Stimulated activated naive B cell treated with anti-CD40 and anti-IgM and Interleukin-4, amounts not matched to agents 10 μg/mL and 1 μg/mL and 100 μg/mL, for 72 hours (primary cell): Measurements from ENCODE around the gene BLCAP.

Experiments used
- ATAC-seq, 2 donors: fragments of 150-1000 bp; cut with Tn5 transposase; replicated peaks; 2 replicates each; pipeline ENCODE4 v1.10.0; 2021; ENCODE audit warnings: moderate library complexity in 1 of 2
- DNase-seq: peaks from one replicate; pipeline ENCODE4 v3.0.0; 2021
- H3K27ac Mint-ChIP-seq: one replicate; pipeline ENCODE4 v1.8.0; 2022; ENCODE audit warnings: mild to moderate bottlenecking, mixed read lengths
- H3K27me3 Mint-ChIP-seq, 2 donors: one replicate each; pipeline ENCODE4 v1.8.0; 2022; ENCODE audit warnings: mixed read lengths in 2 of 2
- H3K36me3 Mint-ChIP-seq, 2 donors: one replicate each; pipeline ENCODE4 v1.8.0; 2022; ENCODE audit warnings: mixed read lengths in 2 of 2, mild to moderate bottlenecking in 1 of 2
- H3K4me1 Mint-ChIP-seq, 2 donors: one replicate each; pipeline ENCODE4 v1.8.0; 2022; ENCODE audit warnings: mixed read lengths in 2 of 2, mild to moderate bottlenecking in 1 of 2
- H3K4me3 Mint-ChIP-seq, 2 donors: one replicate each; pipeline ENCODE4 v1.8.0; 2022; ENCODE audit warnings: mild to moderate bottlenecking in 2 of 2, mixed read lengths in 2 of 2, moderate library complexity in 1 of 2
- H3K9me3 Mint-ChIP-seq, 2 donors: one replicate each; pipeline ENCODE4 v1.8.0; 2022; ENCODE audit warnings: mixed read lengths in 2 of 2, mild to moderate bottlenecking in 1 of 2

BLCAP gene

DNA sequence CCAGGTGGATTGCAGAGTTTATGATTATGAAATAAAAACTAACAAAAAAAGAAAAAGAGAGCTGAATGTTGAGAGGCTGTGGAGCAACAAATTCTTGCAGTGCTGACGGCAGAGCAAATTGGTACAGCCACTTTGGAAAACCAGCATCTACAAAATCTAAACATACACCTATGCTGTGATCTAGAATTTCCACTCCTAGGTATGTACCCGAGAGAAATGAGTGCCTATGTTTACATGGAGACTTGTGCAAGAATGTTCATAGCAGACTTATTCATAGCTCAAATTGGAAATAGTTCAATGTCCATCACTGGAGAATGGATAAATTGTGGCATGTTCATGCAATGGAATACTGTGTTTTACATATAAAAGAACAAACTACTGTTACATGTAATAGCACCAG is 3.0 kb upstream of the BLCAP start:
- no peak for ATAC-seq
- Mint-ChIP-seq H3K4me1 (peaks cover 30 to 40% of the 10 kb centered on the region in 2 donors), H3K9me3 (no peaks in the 10 kb centered on the region), H3K36me3 (no peaks in the 10 kb centered on the region), H3K4me3 (no peak overlapping the region), H3K27ac (no peak overlapping the region), H3K27me3 (peaks cover 0 to 4% of the 10 kb centered on the region in 2 donors)
- no peak for DNase-seq

DNA sequence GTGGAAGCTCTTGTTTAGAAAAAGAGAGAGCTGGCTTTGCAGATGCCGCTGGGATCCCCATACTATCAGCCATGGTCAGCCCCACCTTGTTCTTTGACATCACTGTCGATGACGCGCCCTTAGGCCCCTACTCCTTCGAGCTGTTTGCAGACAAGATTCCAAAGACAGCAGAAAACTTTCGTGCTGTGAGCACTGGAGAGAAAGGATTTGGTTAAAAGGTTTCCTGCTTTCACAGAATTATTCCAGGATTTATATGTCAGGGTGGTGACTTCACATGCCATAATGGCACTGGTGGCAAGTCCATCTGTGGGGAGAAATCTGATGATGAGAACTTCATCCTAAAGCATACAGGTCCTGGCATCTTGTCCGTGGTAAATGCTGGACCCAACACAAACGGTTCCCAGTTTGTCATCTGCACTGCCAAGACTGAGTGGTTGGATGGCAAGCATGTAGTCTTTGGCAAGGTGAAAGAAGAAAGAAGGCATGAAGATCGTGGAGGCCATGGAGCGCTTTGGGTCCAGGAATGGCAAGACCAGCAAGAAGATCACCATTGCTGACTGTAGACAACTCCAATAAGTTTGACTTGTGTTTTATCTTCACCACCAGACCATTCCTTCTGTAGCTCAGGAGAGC is 2.4 kb upstream of the BLCAP start:
- Mint-ChIP-seq H3K27me3 (peaks cover 0 to 4% of the 10 kb centered on the region in 2 donors), H3K36me3 (no peaks in the 10 kb centered on the region), H3K9me3 (no peaks in the 10 kb centered on the region), H3K27ac (peak overlapping the region; percentile 14), H3K4me1 (peaks cover 29 to 40% of the 10 kb centered on the region in 2 donors), H3K4me3 (no peak overlapping the region)
- no peak for ATAC-seq
- DNase-seq: no peak

DNA sequence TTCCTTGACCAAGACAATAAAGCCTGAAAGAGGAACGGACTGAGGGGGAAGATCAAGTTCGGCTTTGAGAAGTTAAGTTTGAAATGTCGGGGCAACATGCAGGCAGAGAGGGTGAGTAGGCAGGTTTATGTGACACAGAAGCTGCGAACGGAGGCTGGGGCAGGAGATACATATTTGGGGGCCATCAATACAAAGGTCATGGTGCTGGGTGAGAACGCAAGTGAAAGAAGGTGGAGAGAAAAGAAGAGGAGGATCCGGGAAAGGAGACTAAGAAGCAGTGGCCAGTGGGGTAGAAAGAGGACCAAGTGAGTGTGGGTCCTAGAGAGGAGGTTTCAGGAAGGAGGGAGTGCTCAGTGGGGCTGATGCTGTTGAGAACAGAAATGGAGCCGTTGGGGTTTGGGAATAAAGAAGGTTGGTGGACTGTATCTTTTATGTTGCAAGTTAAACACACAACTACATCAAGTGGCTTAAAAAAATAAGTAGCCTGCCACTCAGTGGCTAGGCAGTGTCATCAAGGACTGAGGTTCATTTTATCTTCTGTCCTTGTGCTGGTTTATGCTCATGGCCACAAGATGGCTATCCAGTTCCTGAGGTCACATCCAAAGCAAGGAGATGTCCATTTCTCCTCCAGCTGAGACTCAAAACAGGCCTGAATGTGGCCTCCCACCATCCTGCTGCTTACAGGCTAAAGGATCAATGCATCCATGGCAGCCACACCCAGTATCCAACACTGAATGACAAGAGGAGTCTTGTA is 1.7 kb upstream of the BLCAP start:
- DNase-seq: no peak
- Mint-ChIP-seq H3K27me3 (peaks cover 0 to 4% of the 10 kb centered on the region in 2 donors), H3K27ac (no peak overlapping the region), H3K36me3 (peaks cover 0 to 3% of the 10 kb centered on the region in 2 donors), H3K4me1 (peaks cover 29 to 40% of the 10 kb centered on the region in 2 donors), H3K9me3 (no peaks in the 10 kb centered on the region), H3K4me3 (no peak overlapping the region)
- no peak for ATAC-seq

DNA sequence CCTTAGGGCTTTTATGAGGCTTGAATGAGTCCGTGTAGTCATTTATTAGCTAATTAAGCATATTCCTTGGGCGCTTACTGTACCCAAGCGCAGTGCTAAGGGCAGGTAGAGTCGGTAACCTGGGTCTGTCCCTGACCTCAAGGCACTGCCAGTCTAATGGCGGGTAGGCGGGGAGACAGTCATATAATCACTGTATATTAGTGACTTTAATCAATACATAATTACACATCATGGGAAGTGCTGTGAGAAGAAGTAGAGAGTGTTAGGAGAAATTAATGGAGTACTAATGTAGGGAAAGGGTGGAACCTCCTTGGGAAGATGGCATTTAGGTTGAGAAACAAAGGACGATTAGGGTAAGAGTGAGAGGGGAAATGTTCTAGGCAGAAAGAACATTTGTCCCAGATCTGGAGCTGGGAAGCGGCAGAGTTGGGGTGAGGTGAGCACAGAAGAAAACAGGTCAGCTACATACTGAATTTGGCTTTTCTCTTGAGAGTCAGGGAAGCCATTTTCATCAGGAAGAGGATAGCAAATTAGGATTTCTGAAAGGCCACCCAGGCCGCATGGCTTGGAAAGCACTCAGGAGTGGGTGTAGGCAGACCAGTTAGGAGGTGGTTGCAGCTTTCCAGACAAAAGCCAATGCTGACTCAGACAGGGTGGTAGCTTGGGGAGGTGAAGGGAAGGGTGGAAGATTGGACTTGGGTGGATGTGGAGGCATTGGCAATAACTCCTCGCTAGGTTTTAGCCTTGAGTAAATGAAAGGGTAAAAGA is 954 bp upstream of the BLCAP start:
- peak overlapping the region; percentile 100 for H3K27ac Mint-ChIP-seq
- no peaks in the 10 kb centered on the region for H3K9me3 Mint-ChIP-seq
- H3K27me3 Mint-ChIP-seq: peaks cover 0 to 4% of the 10 kb centered on the region in 2 donors
- ATAC-seq (peak; percentile 12 to 23), DNase-seq (no peak)
- H3K36me3 Mint-ChIP-seq: peaks cover 0 to 6% of the 10 kb centered on the region in 2 donors
- H3K4me3 Mint-ChIP-seq: peak overlapping the region; percentile 93 to 96
- peaks cover 30 to 44% of the 10 kb centered on the region in 2 donors for H3K4me1 Mint-ChIP-seq

DNA sequence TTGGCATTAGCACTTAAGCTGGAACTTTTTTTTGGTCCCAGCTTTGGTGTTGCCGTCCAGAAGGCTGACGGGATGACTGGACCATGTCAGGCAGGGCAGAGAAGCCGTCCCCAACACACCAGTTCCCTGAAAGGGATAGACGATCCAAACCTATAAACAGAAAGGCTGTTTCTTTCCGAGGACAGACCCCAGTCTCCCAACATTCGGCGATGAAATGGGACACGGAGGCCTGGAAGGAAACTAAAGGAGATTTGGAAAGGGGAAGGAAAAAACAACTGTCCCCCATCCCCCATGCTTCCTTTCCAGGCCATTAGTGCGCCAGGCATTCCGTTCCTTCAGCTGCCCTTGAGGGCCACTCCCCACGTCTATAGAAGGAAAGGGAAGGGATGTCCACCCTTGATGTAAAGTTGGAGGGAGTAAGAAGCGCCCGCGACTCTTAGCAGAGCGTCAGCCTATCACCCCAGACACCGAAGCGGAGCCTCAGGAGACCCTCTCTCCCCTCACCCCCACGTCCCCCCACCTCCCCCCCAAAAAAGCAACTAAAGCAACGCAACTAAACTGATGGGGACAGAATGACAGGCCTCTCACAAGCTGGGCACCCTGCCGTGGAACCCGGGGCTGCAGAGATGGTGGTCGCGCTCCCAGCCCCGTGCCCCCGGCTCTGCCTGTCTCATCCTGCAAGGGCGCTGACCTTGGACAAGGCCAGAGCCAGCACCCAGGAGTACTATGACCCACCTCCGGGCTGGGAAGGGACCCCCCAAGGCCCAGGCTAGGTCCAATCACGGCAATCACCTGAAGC is 638 bp downstream of the BLCAP start:
- Mint-ChIP-seq H3K4me3 (peak overlapping the region; percentile 93 to 96), H3K27ac (peak overlapping the region; percentile 100), H3K36me3 (peaks cover 0 to 14% of the 10 kb centered on the region in 2 donors), H3K27me3 (peaks cover 0 to 1% of the 10 kb centered on the region in 2 donors), H3K9me3 (no peaks in the 10 kb centered on the region), H3K4me1 (peaks cover 38 to 54% of the 10 kb centered on the region in 2 donors)
- ATAC-seq (no peak), DNase-seq (no peak)

DNA sequence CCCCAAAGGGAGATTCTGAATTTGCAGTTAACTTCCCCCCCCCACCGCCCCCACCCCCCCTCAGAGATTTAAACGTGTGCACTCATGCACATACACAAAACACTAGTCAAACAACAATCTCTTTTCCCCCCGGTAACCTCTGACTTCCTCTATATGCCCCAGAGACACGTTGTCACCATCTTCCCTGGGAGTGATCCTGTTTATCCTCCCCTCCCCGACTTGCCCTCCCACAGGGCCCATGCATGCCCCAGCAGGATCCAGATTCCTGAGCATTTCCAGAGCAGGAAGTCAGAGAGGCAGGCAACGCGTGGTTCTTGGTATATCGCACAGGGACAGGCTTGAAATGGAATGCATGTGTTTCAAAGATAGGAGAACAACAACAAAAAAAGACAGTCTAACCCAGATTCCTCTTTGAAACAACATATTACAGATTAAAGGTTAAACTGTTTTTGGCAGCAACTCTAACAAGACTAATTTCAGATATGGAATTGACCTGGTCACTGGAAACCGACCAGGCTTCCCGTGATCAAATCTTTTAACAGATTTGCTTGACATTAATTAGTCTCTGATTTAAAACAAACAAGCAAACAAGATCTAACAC is 1.3 kb downstream of the BLCAP start:
- ATAC-seq (no peak), DNase-seq (no peak)
- Mint-ChIP-seq H3K27me3 (no peaks in the 10 kb centered on the region), H3K4me3 (peak overlapping the region; percentile 93 to 96), H3K27ac (peak overlapping the region; percentile 100), H3K9me3 (no peaks in the 10 kb centered on the region), H3K4me1 (peaks cover 39 to 60% of the 10 kb centered on the region in 2 donors), H3K36me3 (peaks cover 6 to 20% of the 10 kb centered on the region in 2 donors)

DNA sequence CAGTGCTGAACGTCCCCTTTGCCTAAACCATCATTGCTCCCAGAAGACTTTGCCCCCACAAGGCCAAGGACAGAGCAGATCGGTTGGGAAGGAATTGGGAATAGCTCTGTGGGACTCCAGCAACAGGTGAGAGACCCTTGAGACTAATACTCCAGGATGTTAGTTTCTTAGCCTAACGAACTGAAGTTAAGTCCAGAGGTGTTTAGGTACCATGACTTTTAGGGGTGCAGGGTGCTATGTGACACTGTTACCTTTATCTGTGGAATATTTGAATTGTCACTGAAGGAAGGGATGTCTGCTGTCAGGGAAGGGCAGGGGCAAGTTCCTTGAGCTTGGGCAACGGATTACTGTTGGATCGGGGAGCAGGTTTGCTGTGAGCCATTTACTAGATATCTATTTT is 1.9 kb downstream of the BLCAP start:
- no peaks in the 10 kb centered on the region for H3K27me3 Mint-ChIP-seq
- DNase-seq (no peak), ATAC-seq (no peak)
- H3K4me1 Mint-ChIP-seq: peaks cover 39 to 63% of the 10 kb centered on the region in 2 donors
- H3K9me3 Mint-ChIP-seq: no peaks in the 10 kb centered on the region
- H3K36me3 Mint-ChIP-seq: peaks cover 8 to 20% of the 10 kb centered on the region in 2 donors
- H3K4me3 Mint-ChIP-seq: peak overlapping the region; percentile 93 to 96
- H3K27ac Mint-ChIP-seq: no peak overlapping the region

DNA sequence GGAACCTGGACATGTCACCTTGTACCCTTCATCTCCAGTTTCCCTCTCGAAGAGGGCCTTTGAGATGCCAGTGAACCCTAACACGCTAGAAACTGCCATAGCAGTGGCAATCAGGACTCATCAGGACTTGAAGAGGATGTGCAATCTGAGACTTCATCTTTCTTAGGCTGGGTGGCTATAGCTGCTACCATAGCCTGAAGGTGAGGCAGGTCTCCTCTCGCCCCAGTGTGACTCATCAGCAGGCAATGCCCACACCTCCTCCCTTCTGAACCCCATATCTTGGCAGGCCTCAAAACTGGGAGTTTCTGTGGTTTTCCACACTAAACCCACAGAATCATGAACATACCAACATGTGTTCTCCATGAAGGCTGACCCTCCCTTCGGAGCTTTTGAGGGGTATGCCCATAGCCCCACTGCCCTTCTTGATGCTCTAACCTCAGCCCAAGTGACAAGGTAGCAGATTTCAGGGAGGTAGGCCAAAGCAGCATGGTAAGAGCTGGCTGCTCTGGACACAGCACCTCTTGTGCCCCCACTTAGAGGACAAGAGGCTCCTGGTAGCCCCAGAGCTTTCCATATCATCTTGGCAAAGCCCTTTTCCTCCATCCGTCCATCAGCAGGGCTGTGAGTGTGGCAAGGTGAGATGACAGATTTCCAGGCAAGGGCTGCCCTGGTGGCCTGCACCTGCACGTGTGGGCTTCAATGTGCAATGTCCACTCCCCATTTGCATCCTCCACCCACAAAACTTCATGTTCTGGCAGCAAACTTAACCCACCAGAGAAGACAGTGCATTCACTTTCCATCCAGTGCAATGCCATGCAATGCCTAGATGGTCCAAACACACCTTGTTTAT is 2.6 kb downstream of the BLCAP start:
- peaks cover 13 to 27% of the 10 kb centered on the region in 2 donors for H3K36me3 Mint-ChIP-seq
- no peak for ATAC-seq
- no peak for DNase-seq
- no peaks in the 10 kb centered on the region for H3K27me3 Mint-ChIP-seq
- H3K9me3 Mint-ChIP-seq: no peaks in the 10 kb centered on the region
- peak overlapping the region; percentile 31 to 93 for H3K4me3 Mint-ChIP-seq
- peak overlapping the region; percentile 37 for H3K27ac Mint-ChIP-seq
- H3K4me1 Mint-ChIP-seq: peaks cover 44 to 70% of the 10 kb centered on the region in 2 donors

DNA sequence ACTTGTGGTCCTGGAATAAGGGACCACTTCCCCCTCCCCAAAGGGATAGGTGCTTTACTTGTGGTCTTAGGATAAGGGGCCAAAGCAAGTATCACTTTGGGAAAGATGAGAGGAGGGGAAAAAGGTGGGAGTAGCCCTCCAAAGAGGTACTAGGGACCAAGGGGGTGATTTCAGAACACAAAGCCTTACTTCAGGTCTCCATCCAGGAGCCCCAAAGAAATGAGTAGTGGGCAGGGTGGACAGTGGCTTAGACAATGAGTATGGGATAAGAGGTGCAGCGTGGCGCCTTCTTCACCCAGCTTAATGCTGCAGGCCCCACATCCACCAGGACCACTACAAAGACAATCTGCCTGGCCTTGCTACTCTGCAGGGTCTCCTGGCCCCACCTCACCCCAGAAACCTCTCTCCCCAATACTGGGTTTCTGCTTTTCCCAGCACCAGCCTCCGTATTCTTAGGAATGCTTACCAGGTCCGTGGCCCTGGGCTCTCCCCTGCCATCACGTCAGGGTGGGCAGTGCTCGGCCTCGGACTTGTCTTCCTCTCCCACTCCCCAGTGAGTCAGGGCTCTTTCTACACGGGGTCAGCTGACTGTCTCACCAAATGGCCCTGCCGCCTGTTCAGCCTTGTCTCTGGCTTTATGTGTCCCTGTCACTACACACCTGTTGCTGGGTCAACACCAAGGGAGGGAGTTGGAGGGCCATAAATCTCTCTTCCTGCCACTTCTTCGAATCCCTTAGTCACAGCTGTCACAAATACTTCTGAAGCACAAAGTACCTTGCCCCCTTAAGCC is 3.6 kb downstream of the BLCAP start:
- peak overlapping the region; percentile 37 for H3K27ac Mint-ChIP-seq
- H3K27me3 Mint-ChIP-seq: no peaks in the 10 kb centered on the region
- DNase-seq (no peak), ATAC-seq (no peak)
- H3K9me3 Mint-ChIP-seq: no peaks in the 10 kb centered on the region
- no peak overlapping the region for H3K4me3 Mint-ChIP-seq
- H3K36me3 Mint-ChIP-seq: peaks cover 15 to 33% of the 10 kb centered on the region in 2 donors
- peaks cover 44 to 74% of the 10 kb centered on the region in 2 donors for H3K4me1 Mint-ChIP-seq

DNA sequence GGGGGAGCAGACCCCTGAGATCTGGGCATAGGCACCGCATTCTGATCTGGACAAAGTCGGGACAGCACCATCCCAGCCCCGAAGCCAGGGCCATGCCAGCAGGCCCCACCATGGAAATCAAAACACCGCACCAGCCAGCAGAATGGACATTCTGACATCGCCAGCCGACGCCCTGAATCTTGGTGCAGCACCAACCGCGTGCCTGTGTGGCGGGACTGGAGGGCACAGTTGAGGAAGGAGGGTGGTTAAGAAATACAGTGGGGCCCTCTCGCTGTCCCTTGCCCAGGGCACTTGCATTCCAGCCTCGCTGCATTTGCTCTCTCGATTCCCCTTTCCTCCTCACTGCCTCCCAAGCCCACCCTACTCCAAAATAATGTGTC is 4.7 kb downstream of the BLCAP start:
- no peak for ATAC-seq
- no peak overlapping the region for H3K4me3 Mint-ChIP-seq
- no peak overlapping the region for H3K27ac Mint-ChIP-seq
- no peaks in the 10 kb centered on the region for H3K9me3 Mint-ChIP-seq
- peaks cover 38 to 68% of the 10 kb centered on the region in 2 donors for H3K4me1 Mint-ChIP-seq
- no peak for DNase-seq
- H3K36me3 Mint-ChIP-seq: peaks cover 22 to 42% of the 10 kb centered on the region in 2 donors
- H3K27me3 Mint-ChIP-seq: no peaks in the 10 kb centered on the region

DNA sequence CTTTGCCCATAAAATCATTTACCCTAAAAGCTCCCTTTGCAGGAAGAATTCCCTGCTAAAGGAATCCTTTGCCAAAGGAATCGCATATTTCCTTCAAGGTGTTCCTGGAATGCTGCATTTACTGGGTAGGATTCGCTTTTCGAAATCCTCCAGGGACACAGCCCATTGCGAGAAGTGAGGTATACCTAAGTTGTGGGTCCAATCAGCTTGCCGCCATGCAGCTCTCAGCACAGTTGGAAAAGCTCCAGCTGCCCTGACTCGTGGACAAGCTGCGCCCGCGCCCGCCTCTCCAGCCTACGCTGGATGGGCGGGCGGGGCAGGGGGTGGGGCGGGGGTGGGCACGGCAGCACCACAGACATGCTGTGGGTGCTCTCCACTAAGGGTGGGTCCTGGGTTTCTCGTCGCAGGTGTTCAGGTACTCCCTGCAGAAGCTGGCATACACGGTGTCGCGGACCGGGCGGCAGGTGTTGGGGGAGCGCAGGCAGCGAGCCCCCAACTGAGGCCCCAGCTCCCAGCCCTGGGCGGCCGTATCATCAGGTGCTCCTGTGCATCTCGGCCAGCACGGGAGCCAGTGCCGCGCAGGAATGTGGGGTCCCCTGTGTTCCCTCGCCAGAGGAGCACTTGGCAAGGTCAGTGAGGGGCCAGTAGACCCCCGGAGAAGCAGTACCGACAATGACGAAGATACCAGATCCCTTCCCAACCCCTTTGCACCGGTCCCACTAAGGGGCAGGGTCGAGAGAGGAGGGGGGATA is 5.2 kb downstream of the BLCAP start:
- Mint-ChIP-seq H3K27me3 (no peaks in the 10 kb centered on the region), H3K4me3 (no peak overlapping the region), H3K27ac (no peak overlapping the region), H3K9me3 (no peaks in the 10 kb centered on the region), H3K36me3 (peaks cover 26 to 47% of the 10 kb centered on the region in 2 donors), H3K4me1 (peaks cover 41 to 68% of the 10 kb centered on the region in 2 donors)
- no peak for DNase-seq
- no peak for ATAC-seq
